CD4-positive, alpha-beta T cell (primary cell): Measurements from ENCODE around the gene VENTX. TPM values are rescaled to one million over a fixed set of nuclear protein-coding genes. Genes with fewer than 3 reads are reported as not detected.
"Not testable (repeated sequence)": the region's sequence is repeated elsewhere in the genome, so short reads cannot be mapped to it uniquely, and the experiment has no call there.

Experiments
- ATAC-seq: fragments of 200-7000 bp; cut with Tn5 transposase; one replicate; pipeline ENCODE4 v1.10.0; 2022; ENCODE audit warnings: mild to moderate bottlenecking; ENCODE audit not compliant: poor library complexity
- CTCF ChIA-PET: fragments of 350-600 bp; sonication (Branson Sonifier 250); formaldehyde crosslinking; loops from one replicate; lab custom pipeline; 2021; ENCODE audit warnings: antibody characterized with exemption, inconsistent platforms; lab: Charles Lee
- POLR2A ChIA-PET: fragments of 350-600 bp; sonication (Branson Sonifier 250); formaldehyde crosslinking; loops from one replicate; lab custom pipeline; 2021; ENCODE audit warnings: antibody characterized with exemption, inconsistent platforms; lab: Charles Lee
- DNase-seq, 14 experiments: peaks; one replicate each; pipeline ENCODE4 v3.0.0-alpha.2; 2013 to 2020; ENCODE audit warnings: mixed read lengths in 2 of 14
- H3K27ac ChIP-seq, 2 donors: one replicate each; pipeline versions ENCODE4 v1.5.1 to v1.7.0; 2013; ENCODE audit warnings: low read length in 2 of 2, low read depth in 1 of 2, mild to moderate bottlenecking in 1 of 2
- H3K27me3 ChIP-seq, 2 experiments: 1 replicate in 1 of 2; 2 replicates in 1 of 2; pipeline versions ENCODE4 v1.6.1 to v1.7.0; 2013; ENCODE audit warnings: low read length in 2 of 2, control low read depth in 1 of 2, mild to moderate bottlenecking in 1 of 2, moderate library complexity in 1 of 2; ENCODE audit not compliant: insufficient read depth in 2 of 2, control insufficient read depth in 1 of 2
- H3K36me3 ChIP-seq: one replicate; pipeline ENCODE4 v1.6.1; 2013; ENCODE audit warnings: low read length, control low read depth; ENCODE audit not compliant: insufficient read depth
- H3K4me1 ChIP-seq: one replicate; pipeline ENCODE4 v1.6.1; 2013; ENCODE audit warnings: low read length, control low read depth; ENCODE audit not compliant: insufficient read depth
- H3K4me3 ChIP-seq: one replicate; pipeline ENCODE4 v1.5.1; 2013; ENCODE audit warnings: mild to moderate bottlenecking, low read length, moderate library complexity
- H3K9me3 ChIP-seq, 2 experiments: 1 replicate in 1 of 2; 2 replicates in 1 of 2; pipeline versions ENCODE4 v1.6.1 to v1.7.0; 2013; ENCODE audit warnings: low read length in 2 of 2, mild to moderate bottlenecking in 2 of 2, control low read depth in 1 of 2, moderate library complexity in 1 of 2; ENCODE audit not compliant: control insufficient read depth in 1 of 2, insufficient read depth in 1 of 2
- H3K27ac Mint-ChIP-seq: one replicate; pipeline ENCODE4 v1.8.0; 2020; ENCODE audit warnings: mixed read lengths
- H3K27me3 Mint-ChIP-seq: one replicate; pipeline ENCODE4 v1.8.0; 2021; ENCODE audit warnings: mixed read lengths
- H3K36me3 Mint-ChIP-seq: one replicate; pipeline ENCODE4 v1.8.0; 2021; ENCODE audit warnings: low read depth, mixed read lengths
- H3K4me1 Mint-ChIP-seq: one replicate; pipeline ENCODE4 v1.8.0; 2021; ENCODE audit warnings: low read depth, mixed read lengths
- H3K4me3 Mint-ChIP-seq: one replicate; pipeline ENCODE4 v1.8.0; 2020; ENCODE audit warnings: mild to moderate bottlenecking, mixed read lengths
- H3K9me3 Mint-ChIP-seq: one replicate; pipeline ENCODE4 v1.8.0; 2020; ENCODE audit warnings: mixed read lengths
- CTCF ChIP-seq: fragments of 200-600 bp; IDR thresholded peaks from one replicate; pipeline ENCODE4 v1.8.0; 2022; ENCODE audit warnings: antibody characterized with exemption, mild to moderate bottlenecking
- intact Hi-C, 2 experiments: fragments of 100-400 bp; cut with DNase I in 1 of 2; cut with micrococcal nuclease in 1 of 2; formaldehyde crosslinking; loops; one replicate each; pipeline versions ENCODE4 v1.15.1 to v1.9.0; 2023 to 2025; cut with DNase I, micrococcal nuclease
- total RNA-seq, 174 experiments: library from RNA in 2 of 174; stranded (reverse) in 2 of 174; gene quantifications; one replicate each; pipeline ENCODE4 v1.2.3 and lab custom pipeline; 2021 to 2026

The VENTX gene
- total RNA-seq, 2 experiments from 2014 or later = 0.11 to 0.14 TPM

- ATAC-seq (peak; percentile 22), DNase-seq (peak in 2 of 14 experiments; percentile 53 to 57)
- Histone ChIP-seq H3K27ac (no peak overlapping the region), H3K36me3 (no peaks in the 10 kb centered on the region), H3K27me3 (peaks cover 37 to 42% of the 10 kb centered on the region in 2 experiments), H3K9me3 (peaks cover 0 to 18% of the 10 kb centered on the region in 2 experiments), H3K4me3 (no peak overlapping the region), H3K4me1 (peaks cover 20% of the 10 kb centered on the region)
- intact Hi-C loops = no loop called here
- ChIA-PET CTCF (no interaction called here), POLR2A (no interaction called here)
- Mint-ChIP-seq H3K36me3 (no peaks in the 10 kb centered on the region), H3K9me3 (no peaks in the 10 kb centered on the region), H3K4me3 (no peak overlapping the region), H3K27ac (no peak overlapping the region), H3K4me1 (peaks cover 21% of the 10 kb centered on the region), H3K27me3 (peaks cover 78% of the 10 kb centered on the region)
- TF ChIP-seq CTCF = no peak
Observed at GRCh38 chr10:133230387-133231195, 7.1 kb upstream of the VENTX start.

GRCh38 chr10:133231244-133231945 lies 6.3 kb upstream of the VENTX start:
- Histone ChIP-seq H3K27me3 (peaks cover 40 to 42% of the 10 kb centered on the region in 2 experiments), H3K4me3 (no peak overlapping the region), H3K36me3 (no peaks in the 10 kb centered on the region), H3K4me1 (peaks cover 20% of the 10 kb centered on the region), H3K9me3 (peaks cover 0 to 18% of the 10 kb centered on the region in 2 experiments), H3K27ac (no peak overlapping the region)
- Mint-ChIP-seq H3K27ac (no peak overlapping the region), H3K9me3 (no peaks in the 10 kb centered on the region), H3K4me1 (peaks cover 15% of the 10 kb centered on the region), H3K27me3 (peaks cover 75% of the 10 kb centered on the region), H3K4me3 (no peak overlapping the region), H3K36me3 (no peaks in the 10 kb centered on the region)
- ChIA-PET CTCF (no interaction called here), POLR2A (no interaction called here)
- intact Hi-C loops = no loop called here
- ATAC-seq = no peak
- TF ChIP-seq CTCF = no peak
- no peak for DNase-seq

- CTCF ChIA-PET = no interaction called here
- Histone ChIP-seq H3K27me3 (peaks cover 35 to 43% of the 10 kb centered on the region in 2 experiments), H3K27ac (no peak overlapping the region), H3K36me3 (no peaks in the 10 kb centered on the region), H3K4me1 (peaks cover 24% of the 10 kb centered on the region), H3K9me3 (peaks cover 0 to 13% of the 10 kb centered on the region in 2 experiments), H3K4me3 (no peak overlapping the region)
- no peak for TF ChIP-seq CTCF
- peaks cover 68% of the 10 kb centered on the region for H3K27me3 Mint-ChIP-seq
- ATAC-seq (no peak), DNase-seq (no peak)
- H3K4me3 Mint-ChIP-seq = no peak overlapping the region
- no peaks in the 10 kb centered on the region for H3K36me3 Mint-ChIP-seq
- H3K27ac Mint-ChIP-seq = no peak overlapping the region
- intact Hi-C loops = no loop called here
- H3K9me3 Mint-ChIP-seq = no peaks in the 10 kb centered on the region
- POLR2A ChIA-PET = no interaction called here
- peaks cover 15% of the 10 kb centered on the region for H3K4me1 Mint-ChIP-seq
Observed at GRCh38 chr10:133231946-133232574, 5.6 kb upstream of the VENTX start.

GRCh38 chr10:133234796-133235195 lies 2.9 kb upstream of the VENTX start:
- CTCF ChIA-PET, ATAC-seq, H3K36me3 Mint-ChIP-seq, H3K4me3 ChIP-seq, POLR2A ChIA-PET, H3K9me3 Mint-ChIP-seq, H3K36me3 ChIP-seq, DNase-seq, H3K27ac ChIP-seq, intact Hi-C loops, H3K27ac Mint-ChIP-seq: not testable (repeated sequence)
- Histone ChIP-seq H3K27me3 (peaks cover 47 to 49% of the 10 kb centered on the region in 2 experiments), H3K4me1 (peaks cover 35% of the 10 kb centered on the region), H3K9me3 (peaks cover 0 to 23% of the 10 kb centered on the region in 2 experiments)
- Mint-ChIP-seq H3K27me3 (peaks cover 59% of the 10 kb centered on the region), H3K4me3 (peak overlapping the region; percentile 63), H3K4me1 (peaks cover 10% of the 10 kb centered on the region)
